PC-9 (cell line): ENCODE data around the gene MOB3A.

Source experiments
- EZH2 ChIP-seq: fragments of 200-600 bp; sonication (generic); IDR thresholded peaks from 2 replicates; pipeline ENCODE4 v1.8.0; 2017; ENCODE audit warnings: antibody characterized with exemption, low read depth
- TF ChIP-seq, protein P1 (sequence below): fragments of 200-600 bp; sonication (generic); conservative IDR thresholded peaks from 2 replicates; pipeline ENCODE4 v1.6.1; 2017; ENCODE audit warnings: mixed run types, antibody characterized with exemption, mild to moderate bottlenecking, moderate library complexity

DNA sequence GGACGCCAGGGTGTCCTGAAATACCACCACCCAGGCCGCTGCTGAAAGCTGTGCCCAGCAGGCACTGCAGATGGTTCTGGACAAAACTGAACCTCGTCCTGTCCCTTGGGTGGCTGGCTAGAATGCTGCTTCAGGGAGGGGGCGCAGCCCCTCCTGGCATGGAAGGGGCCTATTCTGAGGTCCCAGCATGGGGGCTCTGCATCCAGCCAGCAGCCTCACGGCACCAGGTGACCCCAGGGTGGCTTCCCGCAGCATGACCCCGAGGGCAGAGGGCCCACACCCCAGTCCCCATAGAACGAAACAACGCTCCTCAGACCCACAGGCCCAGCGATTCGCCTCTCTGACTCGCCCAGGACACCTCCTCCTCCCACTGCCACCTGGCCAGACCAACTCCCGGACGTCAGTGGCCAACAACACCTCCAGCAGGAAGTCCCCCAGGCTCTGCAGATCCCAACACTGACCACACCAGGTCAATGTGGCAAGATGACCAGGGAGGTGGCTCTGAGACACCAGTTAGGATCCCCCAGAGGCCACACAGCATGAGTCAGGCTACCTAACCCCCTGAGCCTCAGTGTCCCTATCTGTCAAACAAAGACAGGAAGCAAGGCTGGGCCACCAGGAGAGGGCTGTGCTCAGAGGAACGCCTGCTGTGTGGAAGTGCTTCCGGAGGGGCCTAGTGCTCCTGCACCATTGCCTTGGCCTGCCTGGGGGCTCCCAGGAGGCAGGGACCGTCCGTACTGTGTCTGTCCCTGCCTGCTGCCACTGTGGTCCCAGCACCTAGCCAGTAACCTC lies 51.2 kb downstream of the MOB3A start:
- TF ChIP-seq, protein P1, sequence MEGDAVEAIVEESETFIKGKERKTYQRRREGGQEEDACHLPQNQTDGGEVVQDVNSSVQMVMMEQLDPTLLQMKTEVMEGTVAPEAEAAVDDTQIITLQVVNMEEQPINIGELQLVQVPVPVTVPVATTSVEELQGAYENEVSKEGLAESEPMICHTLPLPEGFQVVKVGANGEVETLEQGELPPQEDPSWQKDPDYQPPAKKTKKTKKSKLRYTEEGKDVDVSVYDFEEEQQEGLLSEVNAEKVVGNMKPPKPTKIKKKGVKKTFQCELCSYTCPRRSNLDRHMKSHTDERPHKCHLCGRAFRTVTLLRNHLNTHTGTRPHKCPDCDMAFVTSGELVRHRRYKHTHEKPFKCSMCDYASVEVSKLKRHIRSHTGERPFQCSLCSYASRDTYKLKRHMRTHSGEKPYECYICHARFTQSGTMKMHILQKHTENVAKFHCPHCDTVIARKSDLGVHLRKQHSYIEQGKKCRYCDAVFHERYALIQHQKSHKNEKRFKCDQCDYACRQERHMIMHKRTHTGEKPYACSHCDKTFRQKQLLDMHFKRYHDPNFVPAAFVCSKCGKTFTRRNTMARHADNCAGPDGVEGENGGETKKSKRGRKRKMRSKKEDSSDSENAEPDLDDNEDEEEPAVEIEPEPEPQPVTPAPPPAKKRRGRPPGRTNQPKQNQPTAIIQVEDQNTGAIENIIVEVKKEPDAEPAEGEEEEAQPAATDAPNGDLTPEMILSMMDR = no peak
- no peak for TF ChIP-seq EZH2
